GM12878 (cell line): Measurements from ENCODE around the gene NES. TPM values are rescaled to one million over a fixed set of nuclear protein-coding genes. Genes with fewer than 3 reads are reported as not detected.
"Not testable (repeated sequence)": the region's sequence is repeated elsewhere in the genome, so short reads cannot be mapped to it uniquely, and the experiment has no call there.

Experiments used
- ATAC-seq: fragments of 200-7000 bp; cut with Tn5 transposase; 3 replicates; pipeline ENCODE4 v1.9.1; 2020; ENCODE audit warnings: mild to moderate bottlenecking, moderate library complexity
- BruUV-seq: library from RNA; stranded (reverse); fragments of 400-500 nt; replicated peaks from 2 replicates; lab custom pipeline; 2021; lab: Mats Ljungman, UMichigan
- CTCF ChIA-PET: fragments of 300-600 bp; sonication (Branson Sonifier 250); formaldehyde crosslinking; extraction: SDS; loops from one replicate; lab custom pipeline; 2021; ENCODE audit warnings: inconsistent platforms; lab: Yijun Ruan, JAX
- POLR2A ChIA-PET: fragments of 350-600 bp; formaldehyde crosslinking; extraction: SDS; loops from one replicate; lab custom pipeline; 2021; ENCODE audit warnings: inconsistent platforms; lab: Charles Lee
- RAD21 ChIA-PET: fragments of 300-600 bp; sonication (Branson Sonifier 250); formaldehyde crosslinking; loops from one replicate; lab custom pipeline; 2023; ENCODE audit warnings: antibody characterized with exemption; ENCODE audit not compliant: unreplicated experiment; lab: Charles Lee
- SMC1A ChIA-PET: fragments of 300-600 bp; sonication (Branson Sonifier 250); formaldehyde crosslinking; loops from one replicate; lab custom pipeline; 2023; ENCODE audit not compliant: unreplicated experiment, uncharacterized antibody; lab: Charles Lee
- DNase-seq: peaks from one replicate; pipeline ENCODE4 v3.0.0-alpha.2; 2011; ENCODE audit warnings: low read depth, low spot score
- FAIRE-seq: peaks from 3 replicates; lab custom pipeline; 2011; peaks lifted over from hg19 to GRCh38; lab: Jason Lieb, UNC
- H2AFZ ChIP-seq: 2 replicates; pipeline ENCODE4 v1.6.0; 2011; ENCODE audit warnings: low read depth, low read length, control low read depth; ENCODE audit not compliant: control insufficient read depth
- H3K27ac ChIP-seq: 2 replicates; pipeline ENCODE4 v1.5.1; 2011; ENCODE audit warnings: control low read depth; ENCODE audit not compliant: control insufficient read depth, insufficient read depth
- H3K27me3 ChIP-seq, 2 experiments: replicated peaks in 1 of 2; 2 replicates each; pipeline versions ENCODE4 v1.6.0 to v1.6.1; 2011; ENCODE audit warnings: low read length in 1 of 2; ENCODE audit not compliant: control insufficient read depth in 2 of 2, insufficient read depth in 2 of 2
- H3K36me3 ChIP-seq, 2 experiments: 2 replicates each; pipeline ENCODE4 v1.5.1; 2011; ENCODE audit warnings: low read length in 1 of 2; ENCODE audit not compliant: control insufficient read depth in 2 of 2, insufficient read depth in 2 of 2
- H3K4me1 ChIP-seq: 2 replicates; pipeline ENCODE4 v1.6.1; 2011; ENCODE audit warnings: mild to moderate bottlenecking, low read length, moderate library complexity, mixed read lengths; ENCODE audit not compliant: control insufficient read depth, insufficient read depth
- H3K4me2 ChIP-seq: 2 replicates; pipeline ENCODE4 v1.6.0; 2011; ENCODE audit warnings: control low read depth; ENCODE audit not compliant: control insufficient read depth, insufficient read depth
- H3K4me3 ChIP-seq: fragments of 200-600 bp; sonication (generic); 2 replicates; pipeline ENCODE4 v1.5.1; 2016
- H3K79me2 ChIP-seq: 2 replicates; pipeline ENCODE4 v1.6.0; 2011; ENCODE audit warnings: low read length; ENCODE audit not compliant: control insufficient read depth, insufficient read depth
- H3K9ac ChIP-seq: 2 replicates; pipeline ENCODE4 v1.8.0; 2011; ENCODE audit warnings: low read length, control low read depth, mixed read lengths; ENCODE audit not compliant: control insufficient read depth, insufficient read depth
- H3K9me3 ChIP-seq: replicated peaks from 3 replicates; pipeline ENCODE4 v1.5.1; 2011; ENCODE audit warnings: mild to moderate bottlenecking, low read length; ENCODE audit not compliant: control insufficient read depth, insufficient read depth
- H4K20me1 ChIP-seq: 2 replicates; pipeline ENCODE4 v1.6.0; 2011; ENCODE audit not compliant: control insufficient read depth, insufficient read depth
- PAX5 ChIP-seq: IDR thresholded peaks from 2 replicates; pipeline ENCODE4 v1.6.1; 2011; ENCODE audit warnings: low read depth, low read length, borderline replicate concordance
- POU2F2 ChIP-seq: IDR thresholded peaks from 3 replicates; pipeline ENCODE4 v1.6.1; 2011; ENCODE audit warnings: low read depth, mild to moderate bottlenecking, low read length, borderline replicate concordance
- SMAD5 ChIP-seq: IDR thresholded peaks from 2 replicates; pipeline ENCODE4 v1.6.1; 2016; ENCODE audit warnings: antibody characterized with exemption, low read depth
- ZNF622 ChIP-seq: fragments of 450-650 bp; IDR thresholded peaks from 2 replicates; pipeline ENCODE4 v1.6.1; 2017; ENCODE audit warnings: mild to moderate bottlenecking, inconsistent platforms
- WGBS: methylation state at CpG from one replicate; pipeline ENCODE4 v1.1.6; 2016; ENCODE audit warnings: low lambda C conversion rate; ENCODE audit not compliant: insufficient replicate concordance, insufficient coverage; ENCODE audit errors: missing lambda C conversion rate; 5-methylcytosine and 5-hydroxymethylcytosine counted together
- in situ Hi-C: fragments of 300-500 bp; cut with MboI; formaldehyde crosslinking; loops from 9 replicates; pipeline ENCODE4 v1.14.3; 2018; ENCODE audit warnings: mixed read lengths
- intact Hi-C: fragments of 100-400 bp; cut with micrococcal nuclease; formaldehyde crosslinking; loops from one replicate; pipeline ENCODE4 v1.14.2; 2022; ENCODE audit not compliant: unreplicated experiment
- polyA plus RNA-seq, 11 experiments: library from polyadenylated mRNA; depleted of rRNA in 4 of 11; unstranded in 6 of 11; stranded (reverse) in 5 of 11; fragments of >200 nt; fragmentation: Nextera tagmentation in 4 of 11; fragmentation: Illumina TruSeq in 1 of 11; extraction: Ambion mirVana in 4 of 11; extraction: Trizol in 1 of 11; gene quantifications; 1 replicate in 1 of 11; 2 replicates in 10 of 11; pipeline versions ENCODE4 v1.2.1 to v1.2.3, GENCODE V29; 2011 to 2016; ENCODE audit warnings: inconsistent platforms in 2 of 11, missing spikeins in 2 of 11, low read depth in 1 of 11
- total RNA-seq, 4 experiments: library from RNA; depleted of rRNA in 3 of 4; stranded (reverse); fragments of >200 nt in 3 of 4; fragmentation: Illumina TruSeq in 1 of 4; extraction: Trizol in 1 of 4; gene quantifications; 2 replicates each; pipeline versions ENCODE4 v1.2.1 to v1.2.3, GENCODE V29; 2013 to 2021
- TF ChIP-seq, protein P1 (sequence below): IDR thresholded peaks from 2 replicates; pipeline ENCODE4 v1.6.1; 2011; ENCODE audit warnings: low read depth, low read length, improper control_type of control experiment, borderline replicate concordance

NES gene
- total and polyA plus RNA-seq, 10 of the 15 experiments (the other 5 are each of a cell fraction or from before 2014, with no cell fraction given): under 0.01 to 0.15 (median 0.02) TPM; not detected in 4

DNA sequence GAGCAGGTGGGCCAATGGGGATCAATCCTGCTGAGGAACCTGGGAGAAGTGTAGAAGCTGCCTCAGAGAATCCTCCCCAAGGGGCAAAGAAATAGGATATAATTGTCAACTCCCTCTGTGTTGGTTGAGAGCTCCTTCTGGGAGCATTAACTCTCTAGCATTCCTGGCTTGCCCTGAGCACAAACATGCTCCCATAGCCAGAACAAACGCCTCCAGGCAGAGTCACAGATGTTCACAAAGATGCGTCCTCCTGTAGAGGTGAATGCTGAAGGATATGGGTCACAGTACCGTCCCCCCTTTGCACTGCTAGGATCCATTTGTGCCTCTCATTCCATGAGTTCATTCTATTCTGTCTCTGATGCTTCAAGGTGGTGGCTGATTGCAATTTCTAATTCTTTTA, 44.9 kb downstream of the NES start (continued):
- TF ChIP-seq, protein P1, sequence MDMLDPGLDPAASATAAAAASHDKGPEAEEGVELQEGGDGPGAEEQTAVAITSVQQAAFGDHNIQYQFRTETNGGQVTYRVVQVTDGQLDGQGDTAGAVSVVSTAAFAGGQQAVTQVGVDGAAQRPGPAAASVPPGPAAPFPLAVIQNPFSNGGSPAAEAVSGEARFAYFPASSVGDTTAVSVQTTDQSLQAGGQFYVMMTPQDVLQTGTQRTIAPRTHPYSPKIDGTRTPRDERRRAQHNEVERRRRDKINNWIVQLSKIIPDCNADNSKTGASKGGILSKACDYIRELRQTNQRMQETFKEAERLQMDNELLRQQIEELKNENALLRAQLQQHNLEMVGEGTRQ: no peak
- TF ChIP-seq ZNF622 (no peak), POU2F2 (no peak), SMAD5 (no peak), PAX5 (no peak)

DNA sequence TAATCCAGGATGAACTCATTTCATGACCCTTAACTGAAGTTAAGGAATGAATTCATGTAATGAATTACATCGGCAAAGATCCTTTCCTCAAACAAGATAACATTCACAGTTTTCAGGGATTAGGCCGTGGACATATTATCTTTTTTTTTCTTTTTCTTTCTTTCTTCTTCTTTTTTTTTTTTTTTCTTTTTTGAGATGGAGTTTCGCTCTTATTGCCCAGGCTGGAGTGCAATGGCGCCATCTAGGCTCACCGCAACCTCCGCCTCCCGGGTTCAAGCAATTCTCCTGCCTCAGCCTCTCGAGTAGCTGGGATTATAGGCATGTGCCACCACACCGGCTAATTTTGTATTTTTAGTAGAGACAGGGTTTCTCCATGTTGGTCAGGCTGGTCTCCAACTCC, 46.1 kb downstream of the NES start:
- H3K27ac ChIP-seq, H3K9ac ChIP-seq, FAIRE-seq, BruUV-seq, intact Hi-C loops, H3K9me3 ChIP-seq, ATAC-seq, RAD21 ChIA-PET, H3K36me3 ChIP-seq, SMC1A ChIA-PET, H3K27me3 ChIP-seq, H2AFZ ChIP-seq, H3K4me2 ChIP-seq, in situ Hi-C loops, H4K20me1 ChIP-seq, H3K79me2 ChIP-seq, H3K4me1 ChIP-seq, POLR2A ChIA-PET, H3K4me3 ChIP-seq, DNase-seq: not testable (repeated sequence)
- CTCF ChIA-PET: interaction anchor here (1.0 to 9.2 kb wide), 3 partner anchors 19 to 45 kb away, joined by 3 to 208 read pairs (median 5); no protein-coding TSS in a partner anchor
- 69% methylated on average over 6 of the region's 9 CpGs for WGBS
